K562 (cell line): Measurements from ENCODE around the gene CEP128. TPM values are rescaled to one million over a fixed set of nuclear protein-coding genes. Genes with fewer than 3 reads are reported as not detected.

Experiments used
- BHLHE40 ChIP-seq: IDR thresholded peaks from 2 replicates; pipeline ENCODE4 v1.6.1; 2011; ENCODE audit warnings: low read length, improper control_type of control experiment
- FOS ChIP-seq: IDR thresholded peaks from 3 replicates; pipeline ENCODE4 v1.6.1; 2011; ENCODE audit not compliant: insufficient read length; ENCODE audit errors: extremely low read depth
- KDM2B ChIP-seq: fragments of 250-450 bp; sonication (Bioruptor Pico); IDR thresholded peaks from 2 replicates; pipeline ENCODE4 v1.8.0; 2021; ENCODE audit warnings: mild to moderate bottlenecking, moderate library complexity
- L3MBTL2 ChIP-seq: fragments of 450-650 bp; IDR thresholded peaks from 2 replicates; pipeline ENCODE4 v1.6.1; 2016; ENCODE audit warnings: mild to moderate bottlenecking, moderate library complexity
- NKRF ChIP-seq: fragments of 450-650 bp; IDR thresholded peaks from 2 replicates; pipeline ENCODE4 v1.6.1; 2016; ENCODE audit warnings: borderline replicate concordance
- ZBTB43 ChIP-seq: sonication (generic); formaldehyde crosslinking; IDR thresholded peaks from 2 replicates; pipeline ENCODE4 v1.8.0; 2023; ENCODE audit warnings: mild to moderate bottlenecking, missing genetic modification reagents
- ZNF512 ChIP-seq: IDR thresholded peaks from 2 replicates; pipeline ENCODE4 v1.6.1; 2016; ENCODE audit warnings: missing genetic modification characterization, missing compliant biosample characterization
- polyA plus RNA-seq, 8 experiments: library from polyadenylated mRNA; depleted of rRNA in 4 of 8; stranded (reverse) in 5 of 8; unstranded in 3 of 8; fragments of >200 nt; fragmentation: Nextera tagmentation in 2 of 8; fragmentation: Illumina TruSeq in 1 of 8; extraction: Ambion mirVana in 2 of 8; extraction: Trizol in 1 of 8; gene quantifications; 2 replicates each; pipeline versions ENCODE4 v1.2.1 to v1.2.3, GENCODE V29; 2011 to 2014; ENCODE audit warnings: inconsistent platforms in 1 of 8, missing spikeins in 1 of 8
- total RNA-seq, 7 experiments: library from RNA; depleted of rRNA in 6 of 7; stranded (reverse); fragments of >200 nt in 6 of 7; fragmentation: Illumina TruSeq in 2 of 7; extraction: Trizol in 2 of 7; gene quantifications; 2 replicates each; pipeline versions ENCODE4 v1.2.1 to v1.2.3, GENCODE V29; 2011 to 2021; ENCODE audit warnings: low replicate concordance in 1 of 7

CEP128 gene
- total and polyA plus RNA-seq, 9 of the 15 experiments (the other 6 are each of a cell fraction or from before 2014, with no cell fraction given): 2.3 to 9.2 (median 4.6) TPM

- TF ChIP-seq NKRF (no peak), ZBTB43 (CRISPR knock-in tag) (no peak), FOS (no peak), KDM2B (CRISPR knock-in tag) (no peak), ZNF512 (no peak), BHLHE40 (no peak), L3MBTL2 (no peak)
- TF ChIP-seq, all 486 proteins: peak for 0
Observed at GRCh38 chr14:80988192-80988591, 46.7 kb upstream of the CEP128 start (continued).
